Activated effector memory CD4-positive, alpha-beta T cell treated with Interleukin-2 at 50 U/mL for 16 hours (primary cell): ENCODE results near the gene GMDS.
A peak's percentile ranks its signal among the peaks of the same experiment; 100 is the strongest.

Experiments
- DNase-seq: peaks from one replicate; pipeline ENCODE4 v3.0.0-alpha.2; 2020

The GMDS gene

GRCh38 chr6:2245103-2245876 lies at the start of gene GMDS:
TSS of gene GMDS (minus strand) at chr6:2245605.
- peak; percentile 80 for DNase-seq

- DNase-seq = no peak
Observed at GRCh38 chr6:2285510-2285909, 40.1 kb upstream of the GMDS start.

GRCh38 chr6:2275892-2276242 lies 30.5 kb upstream of the GMDS start:
- DNase-seq = no peak

- no peak for DNase-seq
Observed at GRCh38 chr6:2274981-2275891, 29.8 kb upstream of the GMDS start.

- no peak for DNase-seq
Observed at GRCh38 chr6:2272696-2273095, 27.3 kb upstream of the GMDS start.

GRCh38 chr6:2270054-2270453 lies 24.6 kb upstream of the GMDS start:
- no peak for DNase-seq

GRCh38 chr6:2266841-2267240 lies 21.4 kb upstream of the GMDS start:
- DNase-seq = no peak

GRCh38 chr6:2266031-2266795 lies 20.8 kb upstream of the GMDS start:
- DNase-seq = no peak

GRCh38 chr6:2264932-2265331 lies 19.5 kb upstream of the GMDS start:
- no peak for DNase-seq

GRCh38 chr6:2263896-2264295 lies 18.5 kb upstream of the GMDS start:
- DNase-seq = no peak

- no peak for DNase-seq
Observed at GRCh38 chr6:2259574-2259973, 14.2 kb upstream of the GMDS start.

- DNase-seq = no peak
Observed at GRCh38 chr6:2259002-2259494, 13.6 kb upstream of the GMDS start.

- no peak for DNase-seq
Observed at GRCh38 chr6:2258112-2258511, 12.7 kb upstream of the GMDS start.

GRCh38 chr6:2257363-2257762 lies 12.0 kb upstream of the GMDS start:
- no peak for DNase-seq

GRCh38 chr6:2254747-2255146 lies 9.3 kb upstream of the GMDS start:
- DNase-seq = no peak

GRCh38 chr6:2249126-2249525 lies 3.7 kb upstream of the GMDS start:
- DNase-seq = no peak

- no peak for DNase-seq
Observed at GRCh38 chr6:2247664-2248063, 2.3 kb upstream of the GMDS start.

GRCh38 chr6:2245877-2246863 lies 765 bp upstream of the GMDS start:
- DNase-seq = peak; percentile 21

- no peak for DNase-seq
Observed at GRCh38 chr6:2244261-2245102, 923 bp downstream of the GMDS start.

- no peak for DNase-seq
Observed at GRCh38 chr6:2242311-2242710, 3.1 kb downstream of the GMDS start.

- no peak for DNase-seq
Observed at GRCh38 chr6:2240961-2241360, 4.4 kb downstream of the GMDS start.
